A549 (cell line): ENCODE measurements around the gene CHI3L1. TPM values are rescaled to one million over a fixed set of nuclear protein-coding genes. Genes with fewer than 3 reads are reported as not detected.

Source experiments
- ATAC-seq, 2 experiments: fragments of 200-7000 bp in 1 of 2; fragments of >200 bp in 1 of 2; cut with Nextera tagmentation in 1 of 2; cut with Tn5 transposase in 1 of 2; 3 replicates each; pipeline versions ENCODE4 v1.8.0 to v1.9.1; 2018 to 2020; ENCODE audit warnings: mild to moderate bottlenecking in 1 of 2, moderate library complexity in 1 of 2
- CTCF ChIA-PET: fragments of 300-600 bp; sonication (Branson Sonifier 250); formaldehyde crosslinking; extraction: SDS; loops from one replicate; lab custom pipeline; 2021; ENCODE audit warnings: antibody characterized with exemption, inconsistent platforms; lab: Yijun Ruan, JAX
- POLR2A ChIA-PET: fragments of 350-600 bp; formaldehyde crosslinking; extraction: SDS; loops from one replicate; lab custom pipeline; 2021; ENCODE audit warnings: antibody characterized with exemption, inconsistent platforms; lab: Yijun Ruan, JAX
- DNase-seq, 2 experiments: peaks; one replicate each; pipeline versions ENCODE4 v3.0.0 to v3.0.0-alpha.2; 2011 to 2016; ENCODE audit warnings: low read depth in 1 of 2, low spot score in 1 of 2
- FAIRE-seq: peaks from 2 replicates; lab custom pipeline; 2011; peaks lifted over from hg19 to GRCh38; lab: Jason Lieb, UNC
- H3K27ac ChIP-seq, 2 experiments: fragments of >200 bp; sonication (Bioruptor Twin); formaldehyde crosslinking; 3 replicates each; pipeline ENCODE4 v1.5.1; 2016 to 2017
- H3K4me1 ChIP-seq: fragments of >200 bp; sonication (Bioruptor Twin); formaldehyde crosslinking; 3 replicates; pipeline ENCODE4 v1.6.1; 2016
- H3K4me2 ChIP-seq: fragments of >200 bp; sonication (Bioruptor Twin); formaldehyde crosslinking; 3 replicates; pipeline ENCODE4 v1.6.1; 2016
- H3K4me3 ChIP-seq: fragments of >200 bp; sonication (Bioruptor Twin); formaldehyde crosslinking; 3 replicates; pipeline ENCODE4 v1.5.1; 2016
- H3K9me3 ChIP-seq: fragments of >200 bp; sonication (Bioruptor Twin); formaldehyde crosslinking; 3 replicates; pipeline ENCODE4 v1.6.1; 2016
- BHLHE40 ChIP-seq: IDR thresholded peaks from 2 replicates; pipeline ENCODE4 v1.6.1; 2012; ENCODE audit warnings: low read depth, low read length, inconsistent platforms
- CBX8 ChIP-seq: fragments of 200-600 bp; sonication (generic); IDR thresholded peaks from 2 replicates; pipeline ENCODE4 v1.6.1; 2016
- CHD2 ChIP-seq: fragments of 150-350 bp; IDR thresholded peaks from 2 replicates; pipeline ENCODE4 v1.6.1; 2014; ENCODE audit warnings: low read length; ENCODE audit not compliant: partially characterized antibody
- CHD4 ChIP-seq: fragments of 200-600 bp; sonication (generic); IDR thresholded peaks from 2 replicates; pipeline ENCODE4 v1.6.1; 2016; ENCODE audit warnings: antibody characterized with exemption, mild to moderate bottlenecking, borderline replicate concordance
- EP300 ChIP-seq, 2 experiments: fragments of >200 bp; sonication (Bioruptor Twin); formaldehyde crosslinking; IDR thresholded peaks; 2 replicates in 1 of 2; 3 replicates in 1 of 2; pipeline ENCODE4 v1.6.1; 2016 to 2017
- ESRRA ChIP-seq: fragments of 150-350 bp; IDR thresholded peaks from 2 replicates; pipeline ENCODE4 v1.6.1; 2014; ENCODE audit warnings: mild to moderate bottlenecking, low read length, borderline replicate concordance
- FOSL2 ChIP-seq, 2 experiments: fragments of 450-650 bp in 1 of 2; fragments of >200 bp in 1 of 2; sonication (Bioruptor Twin) in 1 of 2; formaldehyde crosslinking; IDR thresholded peaks; 2 replicates each; pipeline versions ENCODE4 v1.5.0 to v1.6.1; 2016 to 2020; ENCODE audit warnings: mild to moderate bottlenecking in 1 of 2, moderate library complexity in 1 of 2
- GATA3 ChIP-seq: IDR thresholded peaks from 2 replicates; pipeline ENCODE4 v1.6.1; 2012; ENCODE audit warnings: borderline replicate concordance
- HEYL ChIP-seq: fragments of 250-450 bp; sonication (Bioruptor Pico); IDR thresholded peaks from 2 replicates; pipeline ENCODE4 v1.8.0; 2021; ENCODE audit warnings: mild to moderate bottlenecking, moderate library complexity
- HOXB5 ChIP-seq: fragments of 250-450 bp; sonication (Bioruptor Pico); IDR thresholded peaks from 2 replicates; pipeline ENCODE4 v1.5.0; 2020; ENCODE audit warnings: mild to moderate bottlenecking, moderate library complexity
- JUN ChIP-seq, 2 experiments: fragments of >200 bp; sonication (Bioruptor Twin); formaldehyde crosslinking; IDR thresholded peaks; 2 replicates in 1 of 2; 3 replicates in 1 of 2; pipeline ENCODE4 v1.6.1; 2016 to 2017
- JUNB ChIP-seq: fragments of >200 bp; sonication (Bioruptor Twin); formaldehyde crosslinking; IDR thresholded peaks from 2 replicates; pipeline ENCODE4 v1.6.1; 2016
- MAFK ChIP-seq: fragments of 450-650 bp; IDR thresholded peaks from 2 replicates; pipeline ENCODE4 v1.6.1; 2014; ENCODE audit not compliant: partially characterized antibody
- MYC ChIP-seq: IDR thresholded peaks from 2 replicates; pipeline ENCODE4 v1.6.1; 2012; ENCODE audit warnings: mild to moderate bottlenecking, inconsistent platforms, low read length, improper control_type of control experiment, borderline replicate concordance
- NFE2L2 ChIP-seq: fragments of 150-350 bp; conservative IDR thresholded peaks from 2 replicates; pipeline ENCODE4 v1.6.1; 2014; ENCODE audit warnings: low read length
- NPAS2 ChIP-seq: fragments of 250-450 bp; sonication (Bioruptor Pico); IDR thresholded peaks from 2 replicates; pipeline ENCODE4 v1.8.0; 2022; ENCODE audit warnings: mild to moderate bottlenecking, moderate library complexity, borderline replicate concordance
- NR3C1 ChIP-seq: fragments of >200 bp; sonication (Bioruptor Twin); formaldehyde crosslinking; IDR thresholded peaks from 3 replicates; pipeline ENCODE4 v1.6.1; 2017
- POLR2A ChIP-seq: IDR thresholded peaks from 2 replicates; pipeline ENCODE4 v1.6.1; 2012; ENCODE audit warnings: mild to moderate bottlenecking, low read length
- RAD21 ChIP-seq, 2 experiments: fragments of >200 bp in 1 of 2; sonication (Bioruptor Twin) in 1 of 2; formaldehyde crosslinking in 1 of 2; IDR thresholded peaks in 1 of 2; conservative IDR thresholded peaks in 1 of 2; 2 replicates in 1 of 2; 3 replicates in 1 of 2; pipeline ENCODE4 v1.6.1; 2012 to 2018; ENCODE audit warnings: inconsistent platforms in 1 of 2
- RARB ChIP-seq: fragments of 250-450 bp; sonication (Bioruptor Pico); IDR thresholded peaks from 2 replicates; pipeline ENCODE4 v1.8.0; 2021; ENCODE audit warnings: mild to moderate bottlenecking, moderate library complexity
- RFX5 ChIP-seq: fragments of 450-650 bp; IDR thresholded peaks from 2 replicates; pipeline ENCODE4 v1.7.1; 2014; ENCODE audit warnings: antibody characterized with exemption, mild to moderate bottlenecking, moderate library complexity
- RNF2 ChIP-seq: fragments of 200-600 bp; sonication (generic); IDR thresholded peaks from 2 replicates; pipeline ENCODE4 v1.6.1; 2016; ENCODE audit warnings: low read depth, mild to moderate bottlenecking, antibody characterized with exemption, moderate library complexity, borderline replicate concordance
- SMC3 ChIP-seq: fragments of >200 bp; sonication (Bioruptor Twin); formaldehyde crosslinking; IDR thresholded peaks from 3 replicates; pipeline ENCODE4 v1.6.1; 2018; ENCODE audit warnings: inconsistent platforms
- SREBF2 ChIP-seq: fragments of 450-650 bp; IDR thresholded peaks from 2 replicates; pipeline ENCODE4 v1.6.1; 2014; ENCODE audit warnings: mild to moderate bottlenecking, moderate library complexity
- WGBS: methylation state at CpG from one replicate; pipeline ENCODE4 v1.1.6; 2017; ENCODE audit errors: missing lambda C conversion rate; 5-methylcytosine and 5-hydroxymethylcytosine counted together
- polyA plus RNA-seq, 4 experiments: library from polyadenylated mRNA; depleted of rRNA in 3 of 4; stranded (reverse); fragments of >200 nt; fragmentation: RNase III in 1 of 4; extraction: RNeasy Plus Mini Kit Qiagen cat#74134 plus additional on column Dnase treatment in 1 of 4; gene quantifications; 2 replicates in 3 of 4; 3 replicates in 1 of 4; pipeline ENCODE4 v1.2.3, GENCODE V29; 2011 to 2017
- TF ChIP-seq, protein P1 (sequence below): fragments of 250-450 bp; sonication (Bioruptor Pico); IDR thresholded peaks from 2 replicates; pipeline ENCODE4 v1.5.0; 2021; ENCODE audit warnings: mild to moderate bottlenecking, moderate library complexity, borderline replicate concordance
- TF ChIP-seq, protein P2 (sequence below): fragments of >200 bp; sonication (Bioruptor Twin); formaldehyde crosslinking; IDR thresholded peaks from 3 replicates; pipeline ENCODE4 v1.5.1; 2016
- TF ChIP-seq, protein P3 (sequence below): fragments of 150-350 bp; IDR thresholded peaks from 2 replicates; pipeline ENCODE4 v1.6.1; 2014; ENCODE audit warnings: low read depth, mild to moderate bottlenecking, low read length
- TF ChIP-seq, protein P4 (sequence below): IDR thresholded peaks from 2 replicates; pipeline ENCODE4 v1.6.1; 2012; ENCODE audit warnings: low read depth, borderline replicate concordance
- TF ChIP-seq, protein P5 (sequence below): fragments of 200-600 bp; sonication (generic); IDR thresholded peaks from 2 replicates; pipeline ENCODE4 v1.6.1; 2016; ENCODE audit warnings: antibody characterized with exemption, mild to moderate bottlenecking, moderate library complexity

The CHI3L1 gene
- polyA plus RNA-seq, 2 of the 4 experiments (the other 2 are of a cell fraction): 0.04 TPM; not detected in 1

DNA sequence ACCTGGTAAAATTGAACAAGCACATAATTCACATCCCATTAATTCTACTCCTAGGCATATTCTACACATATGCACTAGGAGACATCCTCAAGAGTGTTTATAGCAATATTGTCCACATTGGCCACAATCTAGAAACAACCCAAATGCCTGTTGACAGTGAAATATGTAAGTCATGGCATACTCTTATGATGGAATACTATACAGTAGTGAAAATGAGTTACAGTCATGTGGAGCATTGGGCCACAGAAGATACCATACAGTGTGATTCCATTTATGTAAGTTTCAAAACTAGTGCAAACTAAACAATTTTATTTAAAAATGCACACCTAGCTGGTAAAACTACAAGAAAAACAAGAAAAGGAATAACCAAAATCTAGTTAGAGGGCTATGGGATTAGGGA, 23.8 kb upstream of the CHI3L1 start:
- H3K4me1 ChIP-seq: no peaks in the 10 kb centered on the region
- H3K4me3 ChIP-seq: no peak overlapping the region
- H3K9me3 ChIP-seq: no peaks in the 10 kb centered on the region
- TF ChIP-seq JUNB (no peak), FOSL2 (IDR thresholded peaks at IDR 0.05) (no peak), FOSL2 (CRISPR knock-in tag; IDR thresholded peaks at IDR 0.05) (no peak), RAD21 (conservative IDR thresholded peaks at IDR 0.05 in 1 of 2, IDR thresholded peaks at IDR 0.05 in 1 of 2) (no peak), NR3C1 (no peak), HEYL (CRISPR knock-in tag) (no peak), POLR2A (no peak), MAFK (no peak), NFE2L2 (no peak), RNF2 (no peak), MYC (no peak), GATA3 (no peak), RFX5 (no peak), EP300 (IDR thresholded peaks at IDR 0.05) (no peak), CHD2 (no peak), ESRRA (no peak)
- TF ChIP-seq, protein P1, sequence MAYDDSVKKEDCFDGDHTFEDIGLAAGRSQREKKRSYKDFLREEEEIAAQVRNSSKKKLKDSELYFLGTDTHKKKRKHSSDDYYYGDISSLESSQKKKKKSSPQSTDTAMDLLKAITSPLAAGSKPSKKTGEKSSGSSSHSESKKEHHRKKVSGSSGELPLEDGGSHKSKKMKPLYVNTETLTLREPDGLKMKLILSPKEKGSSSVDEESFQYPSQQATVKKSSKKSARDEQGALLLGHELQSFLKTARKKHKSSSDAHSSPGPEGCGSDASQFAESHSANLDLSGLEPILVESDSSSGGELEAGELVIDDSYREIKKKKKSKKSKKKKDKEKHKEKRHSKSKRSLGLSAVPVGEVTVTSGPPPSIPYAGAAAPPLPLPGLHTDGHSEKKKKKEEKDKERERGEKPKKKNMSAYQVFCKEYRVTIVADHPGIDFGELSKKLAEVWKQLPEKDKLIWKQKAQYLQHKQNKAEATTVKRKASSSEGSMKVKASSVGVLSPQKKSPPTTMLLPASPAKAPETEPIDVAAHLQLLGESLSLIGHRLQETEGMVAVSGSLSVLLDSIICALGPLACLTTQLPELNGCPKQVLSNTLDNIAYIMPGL (CRISPR knock-in tag): no peak
- TF ChIP-seq, protein P2, sequence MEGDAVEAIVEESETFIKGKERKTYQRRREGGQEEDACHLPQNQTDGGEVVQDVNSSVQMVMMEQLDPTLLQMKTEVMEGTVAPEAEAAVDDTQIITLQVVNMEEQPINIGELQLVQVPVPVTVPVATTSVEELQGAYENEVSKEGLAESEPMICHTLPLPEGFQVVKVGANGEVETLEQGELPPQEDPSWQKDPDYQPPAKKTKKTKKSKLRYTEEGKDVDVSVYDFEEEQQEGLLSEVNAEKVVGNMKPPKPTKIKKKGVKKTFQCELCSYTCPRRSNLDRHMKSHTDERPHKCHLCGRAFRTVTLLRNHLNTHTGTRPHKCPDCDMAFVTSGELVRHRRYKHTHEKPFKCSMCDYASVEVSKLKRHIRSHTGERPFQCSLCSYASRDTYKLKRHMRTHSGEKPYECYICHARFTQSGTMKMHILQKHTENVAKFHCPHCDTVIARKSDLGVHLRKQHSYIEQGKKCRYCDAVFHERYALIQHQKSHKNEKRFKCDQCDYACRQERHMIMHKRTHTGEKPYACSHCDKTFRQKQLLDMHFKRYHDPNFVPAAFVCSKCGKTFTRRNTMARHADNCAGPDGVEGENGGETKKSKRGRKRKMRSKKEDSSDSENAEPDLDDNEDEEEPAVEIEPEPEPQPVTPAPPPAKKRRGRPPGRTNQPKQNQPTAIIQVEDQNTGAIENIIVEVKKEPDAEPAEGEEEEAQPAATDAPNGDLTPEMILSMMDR: no peak
- TF ChIP-seq, protein P3, sequence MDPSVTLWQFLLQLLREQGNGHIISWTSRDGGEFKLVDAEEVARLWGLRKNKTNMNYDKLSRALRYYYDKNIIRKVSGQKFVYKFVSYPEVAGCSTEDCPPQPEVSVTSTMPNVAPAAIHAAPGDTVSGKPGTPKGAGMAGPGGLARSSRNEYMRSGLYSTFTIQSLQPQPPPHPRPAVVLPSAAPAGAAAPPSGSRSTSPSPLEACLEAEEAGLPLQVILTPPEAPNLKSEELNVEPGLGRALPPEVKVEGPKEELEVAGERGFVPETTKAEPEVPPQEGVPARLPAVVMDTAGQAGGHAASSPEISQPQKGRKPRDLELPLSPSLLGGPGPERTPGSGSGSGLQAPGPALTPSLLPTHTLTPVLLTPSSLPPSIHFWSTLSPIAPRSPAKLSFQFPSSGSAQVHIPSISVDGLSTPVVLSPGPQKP: no peak
- ATAC-seq (no peak), FAIRE-seq (no peak), DNase-seq (no peak)
- no peak overlapping the region for H3K4me2 ChIP-seq
- CTCF ChIA-PET: interaction anchor here (0.8 to 14.7 kb wide), 8 partner anchors 11 to 172 kb away, joined by 3 to 452 read pairs (median 4); partner anchors contain the start of gene PPFIA4
- POLR2A ChIA-PET: no interaction called here
- H3K27ac ChIP-seq: no peak overlapping the region

DNA sequence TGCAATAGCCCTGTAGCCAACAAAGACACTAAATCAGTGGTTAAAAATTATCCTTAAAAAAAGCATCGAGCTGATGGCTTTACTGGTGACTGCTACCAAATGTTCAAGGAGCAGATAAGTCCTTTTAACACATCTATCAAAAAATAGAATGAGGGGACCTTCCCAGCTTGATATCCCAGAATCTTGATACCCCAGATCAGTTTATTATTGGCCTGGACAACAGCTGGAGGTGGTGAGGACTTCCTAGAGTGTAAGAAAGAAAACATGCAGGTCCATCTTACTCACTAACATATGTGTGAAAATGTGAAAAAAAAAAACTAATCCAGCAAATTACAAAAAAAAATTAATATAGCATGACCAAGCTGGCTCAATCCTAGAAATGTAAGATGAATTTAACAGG, 21.7 kb upstream of the CHI3L1 start:
- CTCF ChIA-PET: interaction anchor here (0.8 to 7.5 kb wide), 8 partner anchors 8 to 169 kb away, joined by 3 to 84 read pairs (median 4); no protein-coding TSS in a partner anchor
- POLR2A ChIA-PET: no interaction called here
- ATAC-seq (no peak), FAIRE-seq (no peak), DNase-seq (no peak)
- no peak overlapping the region for H3K4me2 ChIP-seq
- H3K4me1 ChIP-seq: no peaks in the 10 kb centered on the region
- no peak overlapping the region for H3K27ac ChIP-seq
- WGBS: 3% methylated on average over 1 of the region's 1 CpG
- H3K9me3 ChIP-seq: no peaks in the 10 kb centered on the region
- H3K4me3 ChIP-seq: no peak overlapping the region
- TF ChIP-seq RARB (CRISPR knock-in tag) (no peak), CBX8 (no peak), MYC (no peak), SREBF2 (no peak), CHD4 (no peak), HOXB5 (no peak), BHLHE40 (no peak), POLR2A (no peak), JUN (IDR thresholded peaks at IDR 0.05) (no peak), NPAS2 (CRISPR knock-in tag) (no peak), FOSL2 (IDR thresholded peaks at IDR 0.05) (no peak), FOSL2 (CRISPR knock-in tag; IDR thresholded peaks at IDR 0.05) (no peak), SMC3 (no peak), ESRRA (no peak), EP300 (IDR thresholded peaks at IDR 0.05) (no peak), NR3C1 (no peak)
- TF ChIP-seq, protein P4, sequence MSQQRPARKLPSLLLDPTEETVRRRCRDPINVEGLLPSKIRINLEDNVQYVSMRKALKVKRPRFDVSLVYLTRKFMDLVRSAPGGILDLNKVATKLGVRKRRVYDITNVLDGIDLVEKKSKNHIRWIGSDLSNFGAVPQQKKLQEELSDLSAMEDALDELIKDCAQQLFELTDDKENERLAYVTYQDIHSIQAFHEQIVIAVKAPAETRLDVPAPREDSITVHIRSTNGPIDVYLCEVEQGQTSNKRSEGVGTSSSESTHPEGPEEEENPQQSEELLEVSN: no peak
- TF ChIP-seq, protein P5, sequence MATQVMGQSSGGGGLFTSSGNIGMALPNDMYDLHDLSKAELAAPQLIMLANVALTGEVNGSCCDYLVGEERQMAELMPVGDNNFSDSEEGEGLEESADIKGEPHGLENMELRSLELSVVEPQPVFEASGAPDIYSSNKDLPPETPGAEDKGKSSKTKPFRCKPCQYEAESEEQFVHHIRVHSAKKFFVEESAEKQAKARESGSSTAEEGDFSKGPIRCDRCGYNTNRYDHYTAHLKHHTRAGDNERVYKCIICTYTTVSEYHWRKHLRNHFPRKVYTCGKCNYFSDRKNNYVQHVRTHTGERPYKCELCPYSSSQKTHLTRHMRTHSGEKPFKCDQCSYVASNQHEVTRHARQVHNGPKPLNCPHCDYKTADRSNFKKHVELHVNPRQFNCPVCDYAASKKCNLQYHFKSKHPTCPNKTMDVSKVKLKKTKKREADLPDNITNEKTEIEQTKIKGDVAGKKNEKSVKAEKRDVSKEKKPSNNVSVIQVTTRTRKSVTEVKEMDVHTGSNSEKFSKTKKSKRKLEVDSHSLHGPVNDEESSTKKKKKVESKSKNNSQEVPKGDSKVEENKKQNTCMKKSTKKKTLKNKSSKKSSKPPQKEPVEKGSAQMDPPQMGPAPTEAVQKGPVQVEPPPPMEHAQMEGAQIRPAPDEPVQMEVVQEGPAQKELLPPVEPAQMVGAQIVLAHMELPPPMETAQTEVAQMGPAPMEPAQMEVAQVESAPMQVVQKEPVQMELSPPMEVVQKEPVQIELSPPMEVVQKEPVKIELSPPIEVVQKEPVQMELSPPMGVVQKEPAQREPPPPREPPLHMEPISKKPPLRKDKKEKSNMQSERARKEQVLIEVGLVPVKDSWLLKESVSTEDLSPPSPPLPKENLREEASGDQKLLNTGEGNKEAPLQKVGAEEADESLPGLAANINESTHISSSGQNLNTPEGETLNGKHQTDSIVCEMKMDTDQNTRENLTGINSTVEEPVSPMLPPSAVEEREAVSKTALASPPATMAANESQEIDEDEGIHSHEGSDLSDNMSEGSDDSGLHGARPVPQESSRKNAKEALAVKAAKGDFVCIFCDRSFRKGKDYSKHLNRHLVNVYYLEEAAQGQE: no peak
